NT2/D1 (cell line): ENCODE data around the gene LCE3C.

Source experiments
- YY1 ChIP-seq: IDR thresholded peaks from 2 replicates; pipeline ENCODE4 v1.6.1; 2011; ENCODE audit not compliant: insufficient read length, insufficient read depth
- ZNF274 ChIP-seq: IDR thresholded peaks from 2 replicates; pipeline ENCODE4 v1.6.1; 2011; ENCODE audit warnings: mild to moderate bottlenecking, low read depth, low read length

DNA sequence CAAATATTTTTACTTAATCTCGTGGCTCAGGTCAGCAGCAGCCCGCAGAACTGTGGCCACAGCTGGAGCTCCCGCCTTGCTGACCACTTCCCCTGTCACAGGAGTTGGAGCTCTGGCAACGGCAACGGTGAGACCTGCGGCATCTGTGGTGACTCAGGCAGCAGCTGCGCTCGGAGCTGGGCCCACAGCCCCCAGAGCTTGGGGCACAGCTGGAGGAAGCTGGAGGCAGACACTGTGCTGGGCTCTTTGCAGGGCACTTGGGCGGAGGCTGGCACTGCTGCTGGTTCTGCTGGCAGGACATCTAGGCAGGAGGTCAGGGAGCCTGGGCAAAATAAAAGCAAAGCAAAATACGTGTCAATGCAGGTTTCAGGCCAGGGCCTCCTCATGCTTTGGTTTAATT, 22.8 kb downstream of the LCE3C start, which contains the start of gene LCE3A:
- TF ChIP-seq ZNF274 = no peak
- no peak for TF ChIP-seq YY1
